A673 (cell line): ENCODE results near the gene MBD3.

Experiments used
- EZH2 ChIP-seq: fragments of 200-600 bp; sonication (generic); IDR thresholded peaks from 2 replicates; pipeline ENCODE4 v1.6.1; 2017; ENCODE audit warnings: borderline replicate concordance, low read depth, mild to moderate bottlenecking, mixed read lengths, antibody characterized with exemption, low read length; ENCODE audit not compliant: poor library complexity, severe bottlenecking
- TF ChIP-seq, protein P1 (sequence below): fragments of 300-800, 200-600 bp; sonication (generic); conservative IDR thresholded peaks from 2 replicates; pipeline ENCODE4 v1.5.1; 2017; ENCODE audit warnings: low read depth, mild to moderate bottlenecking, antibody characterized with exemption, low read length, moderate library complexity, mixed read lengths

DNA sequence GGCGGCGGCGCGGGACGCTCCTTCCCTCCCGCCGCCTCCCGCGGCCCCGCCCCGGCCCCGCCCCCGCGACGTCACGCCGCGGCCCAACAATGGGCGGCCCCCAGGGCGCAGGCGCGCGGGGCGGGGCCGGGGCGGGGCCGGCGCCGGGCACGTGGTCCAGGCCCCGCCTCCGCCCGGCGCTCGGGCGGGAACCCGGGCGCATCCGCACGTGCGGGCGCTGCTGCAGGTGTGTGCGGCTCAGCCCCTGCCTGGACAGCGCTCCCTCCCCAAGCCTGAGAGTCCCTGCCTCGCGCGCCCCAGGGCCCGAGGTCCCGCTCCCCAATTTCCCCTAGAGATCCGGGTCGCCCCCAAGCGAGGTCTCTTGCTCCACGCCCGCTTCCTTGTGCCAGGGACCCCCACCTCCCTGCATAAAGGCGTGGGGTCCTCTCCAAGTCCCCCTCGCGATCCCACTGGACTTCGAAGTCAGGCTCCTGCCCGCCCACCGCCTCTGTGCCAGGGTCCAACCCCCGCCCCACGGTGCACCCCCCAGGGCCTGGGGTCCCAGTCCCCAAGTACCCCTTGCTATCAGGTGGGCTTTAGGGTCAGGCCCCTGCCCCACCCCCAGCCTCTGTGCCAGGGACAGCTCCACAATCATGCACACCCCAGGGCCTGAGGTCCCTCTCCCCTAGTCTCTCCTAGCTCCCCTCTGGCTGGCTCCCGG is 24.2 kb downstream of the MBD3 start, which contains the start of gene MEX3D:
- TF ChIP-seq, protein P1, sequence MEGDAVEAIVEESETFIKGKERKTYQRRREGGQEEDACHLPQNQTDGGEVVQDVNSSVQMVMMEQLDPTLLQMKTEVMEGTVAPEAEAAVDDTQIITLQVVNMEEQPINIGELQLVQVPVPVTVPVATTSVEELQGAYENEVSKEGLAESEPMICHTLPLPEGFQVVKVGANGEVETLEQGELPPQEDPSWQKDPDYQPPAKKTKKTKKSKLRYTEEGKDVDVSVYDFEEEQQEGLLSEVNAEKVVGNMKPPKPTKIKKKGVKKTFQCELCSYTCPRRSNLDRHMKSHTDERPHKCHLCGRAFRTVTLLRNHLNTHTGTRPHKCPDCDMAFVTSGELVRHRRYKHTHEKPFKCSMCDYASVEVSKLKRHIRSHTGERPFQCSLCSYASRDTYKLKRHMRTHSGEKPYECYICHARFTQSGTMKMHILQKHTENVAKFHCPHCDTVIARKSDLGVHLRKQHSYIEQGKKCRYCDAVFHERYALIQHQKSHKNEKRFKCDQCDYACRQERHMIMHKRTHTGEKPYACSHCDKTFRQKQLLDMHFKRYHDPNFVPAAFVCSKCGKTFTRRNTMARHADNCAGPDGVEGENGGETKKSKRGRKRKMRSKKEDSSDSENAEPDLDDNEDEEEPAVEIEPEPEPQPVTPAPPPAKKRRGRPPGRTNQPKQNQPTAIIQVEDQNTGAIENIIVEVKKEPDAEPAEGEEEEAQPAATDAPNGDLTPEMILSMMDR = no peak
- TF ChIP-seq EZH2 = no peak
